GM19043 (cell line): ENCODE results near the gene ACTR1B.
"Not testable (repeated sequence)": the region's sequence is repeated elsewhere in the genome, so short reads cannot be mapped to it uniquely, and the experiment has no call there.

Experiments
- ATAC-seq: cut with Tn5 transposase; IDR thresholded peaks from one replicate; pipeline ENCODE4 v1.9.1; 2021; ENCODE audit warnings: low read depth; ENCODE audit not compliant: unreplicated experiment

The ACTR1B gene

GRCh38 chr2:97691166-97691565 lies 27.3 kb upstream of the ACTR1B start:
- no peak for ATAC-seq

GRCh38 chr2:97688062-97688827 lies 24.4 kb upstream of the ACTR1B start:
- no peak for ATAC-seq

- ATAC-seq: not testable (repeated sequence)
Measured at GRCh38 chr2:97687235-97687634, 23.4 kb upstream of the ACTR1B start.

- no peak for ATAC-seq
Measured at GRCh38 chr2:97678298-97678697, 14.5 kb upstream of the ACTR1B start.

GRCh38 chr2:97677480-97677879 lies 13.6 kb upstream of the ACTR1B start:
- no peak for ATAC-seq

GRCh38 chr2:97676620-97677019 lies 12.8 kb upstream of the ACTR1B start:
- ATAC-seq: no peak

GRCh38 chr2:97675430-97676113 lies 11.7 kb upstream of the ACTR1B start:
- ATAC-seq: no peak

- no peak for ATAC-seq
Measured at GRCh38 chr2:97673915-97674283, 10.1 kb upstream of the ACTR1B start.

- ATAC-seq: no peak
Measured at GRCh38 chr2:97673182-97673914, 9.5 kb upstream of the ACTR1B start.

- not testable (repeated sequence) for ATAC-seq
Measured at GRCh38 chr2:97672606-97673140, 8.8 kb upstream of the ACTR1B start.

- ATAC-seq: no peak
Measured at GRCh38 chr2:97671526-97671925, 7.7 kb upstream of the ACTR1B start.

GRCh38 chr2:97670471-97670870 lies 6.6 kb upstream of the ACTR1B start:
- ATAC-seq: no peak

GRCh38 chr2:97669448-97669847 lies 5.6 kb upstream of the ACTR1B start, which contains the start of gene C2orf92:
TSS of gene C2orf92 (plus strand) at chr2:97669713. CDS start at chr2:97669789, 76 bp downstream.
- no peak for ATAC-seq

GRCh38 chr2:97664636-97664970 lies 759 bp upstream of the ACTR1B start:
- ATAC-seq: no peak

- peak; percentile 28 for ATAC-seq
Measured at GRCh38 chr2:97663626-97663961, 250 bp downstream of the ACTR1B start.

GRCh38 chr2:97662895-97663625 lies 784 bp downstream of the ACTR1B start:
- ATAC-seq: peak; percentile 36

GRCh38 chr2:97662386-97662894 lies 1.4 kb downstream of the ACTR1B start:
- no peak for ATAC-seq

GRCh38 chr2:97661927-97662326 lies 1.9 kb downstream of the ACTR1B start:
- ATAC-seq: no peak

- ATAC-seq: no peak
Measured at GRCh38 chr2:97660775-97661389, 3.0 kb downstream of the ACTR1B start.
